Sigmoid colon (tissue), 7 donors: ENCODE results near the gene ZDHHC16. TPM values are rescaled to one million over a fixed set of nuclear protein-coding genes. Genes with fewer than 3 reads are reported as not detected.

Experiments
- DNase-seq: peaks from one replicate; pipeline ENCODE4 v3.0.0-alpha.2; 2019
- H3K27ac ChIP-seq, 4 donors: fragments of 200-600 bp; sonication (generic); one replicate each; pipeline ENCODE4 v1.5.1; 2016 to 2019; ENCODE audit warnings: mild to moderate bottlenecking in 1 of 4
- H3K27me3 ChIP-seq, 3 donors: fragments of 200-600 bp; sonication (generic); one replicate each; pipeline ENCODE4 v1.5.1; 2019; ENCODE audit warnings: mild to moderate bottlenecking in 1 of 3
- H3K36me3 ChIP-seq, 4 donors: fragments of 200-600 bp; sonication (generic); one replicate each; pipeline ENCODE4 v1.5.1; 2016 to 2019
- H3K4me1 ChIP-seq, 4 donors: fragments of 200-600 bp; sonication (generic); one replicate each; pipeline ENCODE4 v1.5.1; 2017 to 2019
- H3K4me3 ChIP-seq, 4 donors: fragments of 200-600 bp; sonication (generic); one replicate each; pipeline ENCODE4 v1.5.1; 2017 to 2019; ENCODE audit warnings: mild to moderate bottlenecking in 2 of 4, moderate library complexity in 1 of 4
- H3K9me3 ChIP-seq, 4 donors: fragments of 200-600 bp in 3 of 4; sonication (generic) in 3 of 4; one replicate each; pipeline versions ENCODE4 v1.5.1 to v1.6.1; 2013 to 2019
- CTCF ChIP-seq, 4 experiments: fragments of 450-650 bp in 3 of 4; fragments of 200-600 bp in 1 of 4; IDR thresholded peaks; one replicate each; pipeline ENCODE4 v1.5.1; 2016 to 2019; ENCODE audit warnings: antibody characterized with exemption in 4 of 4, mild to moderate bottlenecking in 3 of 4, moderate library complexity in 2 of 4
- EP300 ChIP-seq, 4 donors: sonication (generic); formaldehyde crosslinking; IDR thresholded peaks; one replicate each; pipeline ENCODE4 v1.6.1; 2017; ENCODE audit warnings: antibody characterized with exemption in 4 of 4
- POLR2A ChIP-seq, 2 donors: fragments of 450-650 bp; IDR thresholded peaks; one replicate each; pipeline ENCODE4 v1.6.1; 2016; ENCODE audit warnings: antibody characterized with exemption in 2 of 2, mild to moderate bottlenecking in 2 of 2, moderate library complexity in 2 of 2
- POLR2AphosphoS5 ChIP-seq, 4 donors: sonication (generic); formaldehyde crosslinking; IDR thresholded peaks; one replicate each; pipeline ENCODE4 v1.6.1; 2017; ENCODE audit warnings: antibody characterized with exemption in 4 of 4
- WGBS, 2 donors: extraction: QIAGEN DNeasy Blood & Tissue Kit; methylation state at CpG; one replicate each; pipeline ENCODE4 v1.1.7; 2013; 5-methylcytosine and 5-hydroxymethylcytosine counted together
- intact Hi-C: fragments of 100-400 bp; cut with DNase I; formaldehyde crosslinking; loops from one replicate; pipeline ENCODE4 v1.15.1; 2023
- polyA plus RNA-seq, 3 donors: library from polyadenylated mRNA; stranded (reverse); fragments of 200-250 nt; gene quantifications; one replicate each; pipeline ENCODE4 v1.2.3, GENCODE V29; 2013
- total RNA-seq, 4 donors: library from RNA; depleted of rRNA; stranded (reverse); fragments of >200 nt; gene quantifications; one replicate each; pipeline ENCODE4 v1.1.0, GENCODE V29; 2016
- donor health status: healthy with polysubstance abuse.
- donor health status: Bipolar disorder and iron deficiency.
- donor health status: healthy.

The ZDHHC16 gene
- total and polyA plus RNA-seq, 7 donors, result 15.7 to 36.3 (median 22.9) TPM

- Histone ChIP-seq H3K4me3 (peak overlapping the region; percentile 69 to 92 (median 83)), H3K9me3 (no peaks in the 10 kb centered on the region), H3K27me3 (no peaks in the 10 kb centered on the region), H3K4me1 (peaks cover 0 to 37% (median 27%) of the 10 kb centered on the region in 4 donors), H3K27ac (peak overlapping the region; percentile 89 to 96 (median 94)), H3K36me3 (no peaks in the 10 kb centered on the region)
- intact Hi-C loops, result no loop called here
- DNase-seq, result no peak
- TF ChIP-seq POLR2A (IDR thresholded peaks at IDR 0.05), result no peak
- no peak for TF ChIP-seq POLR2AphosphoS5 (IDR thresholded peaks at IDR 0.05)
- no peak for TF ChIP-seq CTCF (IDR thresholded peaks at IDR 0.05)
- TF ChIP-seq EP300 (IDR thresholded peaks at IDR 0.05), result no peak
- 73 to 89% methylated on average over 2 of the region's 2 CpGs for WGBS, 2 donors
Observed at GRCh38 chr10:97500297-97500575, 54.3 kb downstream of the ZDHHC16 start.

- WGBS, 2 donors, result 90 to 92% methylated on average over 6 of the region's 6 CpGs
- TF ChIP-seq POLR2A (IDR thresholded peaks at IDR 0.05), result no peak
- no peak for TF ChIP-seq CTCF (IDR thresholded peaks at IDR 0.05)
- no peak for TF ChIP-seq EP300 (IDR thresholded peaks at IDR 0.05)
- no peak for TF ChIP-seq POLR2AphosphoS5 (IDR thresholded peaks at IDR 0.05)
Observed at GRCh38 chr10:97502916-97503315, 56.9 kb downstream of the ZDHHC16 start.

GRCh38 chr10:97503406-97503805, 57.4 kb downstream of the ZDHHC16 start:
- Histone ChIP-seq H3K27ac (no peak overlapping the region), H3K4me3 (no peak overlapping the region), H3K27me3 (no peaks in the 10 kb centered on the region), H3K9me3 (no peaks in the 10 kb centered on the region), H3K4me1 (peaks cover 0 to 16% (median 10%) of the 10 kb centered on the region in 4 donors), H3K36me3 (no peaks in the 10 kb centered on the region)
- 74 to 85% methylated on average over 3 of the region's 3 CpGs for WGBS, 2 donors
- DNase-seq, result no peak
- TF ChIP-seq POLR2AphosphoS5 (IDR thresholded peaks at IDR 0.05), result no peak
- no peak for TF ChIP-seq EP300 (IDR thresholded peaks at IDR 0.05)
- TF ChIP-seq POLR2A (IDR thresholded peaks at IDR 0.05), result no peak
- no peak for TF ChIP-seq CTCF (IDR thresholded peaks at IDR 0.05)
- intact Hi-C loops, result no loop called here

More at GRCh38 chr10:97502916-97503315, 56.9 kb downstream of the ZDHHC16 start:
- Histone ChIP-seq H3K27me3 (no peaks in the 10 kb centered on the region), H3K36me3 (no peaks in the 10 kb centered on the region), H3K4me3 (no peak overlapping the region), H3K27ac (no peak overlapping the region), H3K4me1 (peaks cover 0 to 16% (median 10%) of the 10 kb centered on the region in 4 donors), H3K9me3 (no peaks in the 10 kb centered on the region)
- intact Hi-C loops, result no loop called here
- no peak for DNase-seq

GRCh38 chr10:97505152-97505551, 59.2 kb downstream of the ZDHHC16 start:
- TF ChIP-seq POLR2AphosphoS5 (IDR thresholded peaks at IDR 0.05) (no peak), CTCF (IDR thresholded peaks at IDR 0.05) (no peak), POLR2A (IDR thresholded peaks at IDR 0.05) (no peak), EP300 (IDR thresholded peaks at IDR 0.05) (no peak)
- Histone ChIP-seq H3K27me3 (no peaks in the 10 kb centered on the region), H3K4me1 (peaks cover 0 to 8% (median 4%) of the 10 kb centered on the region in 4 donors), H3K9me3 (no peaks in the 10 kb centered on the region), H3K4me3 (no peak overlapping the region), H3K36me3 (no peaks in the 10 kb centered on the region), H3K27ac (no peak overlapping the region)
- no peak for DNase-seq
- intact Hi-C loops, result no loop called here
- 80 to 94% methylated on average over 1 of the region's 1 CpG for WGBS, 2 donors
